GM19043 (cell line): ENCODE data around the gene KLHL29.

ENCODE experiments used
- ATAC-seq: cut with Tn5 transposase; IDR thresholded peaks from one replicate; pipeline ENCODE4 v1.9.1; 2021; ENCODE audit warnings: low read depth; ENCODE audit not compliant: unreplicated experiment

Gene KLHL29

DNA sequence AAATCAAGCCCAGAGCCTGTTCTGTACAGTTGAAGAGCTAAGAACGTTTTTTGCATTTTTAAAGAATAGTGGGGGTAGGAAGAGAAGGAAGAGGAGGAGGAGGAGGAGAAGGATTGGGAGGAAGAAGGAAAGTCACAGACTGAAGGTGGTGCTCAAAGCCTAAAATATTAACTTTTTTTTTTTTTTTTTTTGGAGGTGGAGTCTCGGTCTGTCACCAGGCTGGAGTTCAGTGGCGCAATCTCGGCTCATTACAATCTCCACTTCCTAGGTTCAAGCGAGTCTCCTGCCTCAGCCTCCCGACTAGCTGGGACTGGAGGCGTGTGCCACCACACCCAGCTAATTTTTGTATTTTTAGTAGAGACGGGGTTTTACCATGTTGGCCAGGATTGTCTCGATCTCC lies 18.3 kb upstream of the KLHL29 start:
- ATAC-seq: no peak

DNA sequence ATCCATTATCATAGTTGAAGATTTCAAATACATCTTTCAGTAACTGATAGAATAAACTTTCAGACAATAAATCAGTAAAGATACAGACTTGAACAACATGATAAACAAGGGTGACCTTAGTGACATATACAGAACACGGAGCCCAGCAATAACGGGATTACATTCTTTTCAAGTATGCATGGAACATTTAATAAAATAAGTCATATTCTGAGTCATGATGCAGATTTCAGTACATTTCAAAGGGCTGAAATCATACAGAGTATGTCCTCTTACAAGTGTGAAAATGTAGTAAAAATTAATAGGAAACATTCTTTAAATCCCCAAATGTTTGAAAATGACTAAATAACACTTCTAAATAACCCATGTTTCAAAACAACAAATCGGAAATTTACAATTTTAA lies 17.2 kb upstream of the KLHL29 start:
- no peak for ATAC-seq

DNA sequence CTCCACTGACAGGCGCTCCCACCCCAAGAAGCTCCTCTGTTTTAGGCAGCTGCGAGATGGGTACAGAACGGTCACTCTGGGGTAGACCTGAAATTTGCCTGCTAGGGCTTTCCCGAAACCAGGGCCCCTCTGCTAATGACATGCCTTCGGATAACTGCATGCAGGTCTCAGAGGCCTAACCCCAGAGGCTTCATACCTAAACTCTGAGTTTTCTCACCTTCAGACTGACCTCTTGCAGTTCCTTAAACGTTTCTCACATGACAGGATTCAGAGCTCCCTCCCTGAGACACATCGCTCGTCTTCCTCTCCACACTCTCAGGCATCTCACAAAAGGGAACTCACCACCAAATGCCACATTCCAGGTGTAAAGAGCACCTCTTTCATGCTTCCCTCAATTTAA lies 11.3 kb upstream of the KLHL29 start:
- no peak for ATAC-seq

DNA sequence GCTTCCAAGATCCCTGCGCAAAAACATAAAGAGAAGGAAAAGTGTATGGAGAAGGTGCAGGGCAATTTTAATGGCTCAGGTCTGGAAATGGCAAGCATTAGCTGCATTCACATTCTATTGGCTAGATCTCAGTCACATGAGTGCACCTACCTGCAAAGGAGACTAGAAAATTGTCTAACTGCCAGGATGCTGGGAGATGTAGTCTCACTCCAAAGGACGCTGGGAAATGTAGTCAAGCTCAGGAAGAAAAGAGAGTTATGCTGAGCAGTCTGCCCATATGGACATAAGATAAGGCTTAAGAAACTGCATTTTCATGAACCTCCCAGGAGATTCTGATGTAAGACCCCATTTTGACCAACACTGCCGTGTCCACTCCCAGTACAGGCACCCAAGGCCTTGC lies 9.5 kb upstream of the KLHL29 start:
- no peak for ATAC-seq

DNA sequence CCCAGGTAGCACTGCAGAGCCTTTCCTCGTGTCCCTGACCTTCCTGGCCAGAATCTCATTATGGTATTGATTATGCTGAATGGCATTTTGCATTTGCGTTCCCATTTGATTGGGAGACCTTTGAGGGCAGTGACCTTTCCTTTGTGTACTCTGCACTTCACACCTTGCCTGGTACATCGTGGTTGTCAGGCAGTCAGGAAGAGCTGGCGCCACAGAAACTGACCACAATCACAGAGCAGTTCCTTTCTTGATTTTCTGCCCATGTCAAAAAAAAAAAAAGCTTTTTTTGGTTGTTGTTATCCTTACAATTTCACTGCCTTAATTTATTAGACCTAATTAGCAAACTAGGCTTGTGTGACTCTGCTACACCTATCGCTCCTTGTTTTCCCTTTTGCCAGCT lies 8.9 kb upstream of the KLHL29 start:
- no peak for ATAC-seq

DNA sequence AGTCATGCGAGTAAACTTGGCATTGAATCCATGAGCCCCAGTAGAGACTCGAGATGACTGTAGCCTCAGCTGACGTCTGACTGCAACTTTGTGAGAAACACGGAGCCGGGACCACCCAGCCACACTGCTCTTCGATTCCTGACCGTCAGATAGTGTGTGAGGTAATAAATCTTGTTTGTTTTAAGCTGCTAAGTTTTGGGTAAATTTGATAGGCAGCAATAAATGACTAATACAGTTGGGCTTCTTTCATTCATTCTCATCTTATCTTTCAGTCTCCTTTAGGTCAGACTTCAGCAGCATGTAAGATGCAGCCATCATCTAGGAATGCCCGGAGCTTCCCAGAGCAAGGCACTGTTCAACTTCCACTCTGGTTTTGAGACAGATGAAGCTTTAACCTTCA lies 8.0 kb upstream of the KLHL29 start:
- no peak for ATAC-seq

DNA sequence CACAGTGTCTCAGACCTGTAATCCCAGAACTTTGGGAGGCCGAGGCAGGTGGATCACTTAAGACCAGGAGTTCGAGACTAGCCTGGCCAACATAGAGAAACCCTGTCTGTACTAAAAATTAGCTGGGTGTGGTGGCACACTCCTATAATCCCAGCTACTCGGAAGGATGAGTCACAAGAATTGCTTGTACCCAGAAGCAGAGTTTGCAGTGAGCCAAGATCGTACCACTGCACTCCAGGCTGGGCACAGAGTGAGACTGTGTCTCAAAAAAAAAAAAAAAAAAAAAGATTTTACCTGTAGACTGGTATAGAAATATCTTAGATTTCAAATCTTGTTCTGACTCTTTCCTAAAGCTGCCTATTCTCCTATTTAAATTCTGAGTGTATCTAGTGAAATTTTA lies 7.2 kb upstream of the KLHL29 start:
- ATAC-seq: no peak

DNA sequence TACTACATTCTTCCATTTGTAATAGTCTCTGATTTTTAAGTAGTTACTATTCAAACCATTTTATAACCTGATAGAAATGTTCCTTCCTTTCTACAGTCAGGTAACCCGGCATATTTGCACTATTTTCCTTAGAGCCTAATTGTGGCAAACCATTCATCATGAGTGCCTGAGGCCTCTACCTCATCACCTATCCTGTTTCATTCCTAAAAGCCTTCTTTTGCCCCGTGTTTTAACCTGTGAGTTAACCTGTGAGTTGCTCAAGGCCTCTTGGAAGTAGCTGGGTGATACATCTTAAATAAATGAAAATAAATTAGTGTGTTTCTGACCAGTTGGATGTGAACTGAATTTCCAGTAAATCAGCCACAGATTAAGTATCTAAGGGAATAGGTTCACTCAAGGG lies 6.5 kb upstream of the KLHL29 start:
- no peak for ATAC-seq

DNA sequence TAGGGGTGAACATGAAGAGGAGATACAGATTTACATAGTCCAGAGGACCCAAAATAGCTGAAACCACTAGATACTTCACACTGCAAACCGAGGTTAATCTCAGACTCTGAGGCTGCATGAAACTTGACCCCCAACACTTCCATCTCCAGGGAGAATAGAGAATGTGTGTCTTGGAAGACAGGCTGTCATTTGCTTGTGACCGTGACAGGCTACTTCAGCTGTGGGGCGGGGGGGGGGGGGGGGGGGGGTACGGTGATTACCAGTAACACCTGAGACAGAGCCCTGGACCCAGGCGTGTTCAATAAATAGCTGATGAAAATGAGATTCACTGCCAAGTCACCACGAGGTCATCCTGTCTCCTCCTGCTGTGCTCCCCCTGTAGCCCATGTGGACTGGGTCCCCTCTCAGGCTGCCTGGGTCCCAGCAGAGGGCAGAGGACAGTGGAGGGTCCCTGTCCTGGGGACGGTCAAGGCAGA lies 5.7 kb upstream of the KLHL29 start:
- peak; percentile 65 for ATAC-seq

DNA sequence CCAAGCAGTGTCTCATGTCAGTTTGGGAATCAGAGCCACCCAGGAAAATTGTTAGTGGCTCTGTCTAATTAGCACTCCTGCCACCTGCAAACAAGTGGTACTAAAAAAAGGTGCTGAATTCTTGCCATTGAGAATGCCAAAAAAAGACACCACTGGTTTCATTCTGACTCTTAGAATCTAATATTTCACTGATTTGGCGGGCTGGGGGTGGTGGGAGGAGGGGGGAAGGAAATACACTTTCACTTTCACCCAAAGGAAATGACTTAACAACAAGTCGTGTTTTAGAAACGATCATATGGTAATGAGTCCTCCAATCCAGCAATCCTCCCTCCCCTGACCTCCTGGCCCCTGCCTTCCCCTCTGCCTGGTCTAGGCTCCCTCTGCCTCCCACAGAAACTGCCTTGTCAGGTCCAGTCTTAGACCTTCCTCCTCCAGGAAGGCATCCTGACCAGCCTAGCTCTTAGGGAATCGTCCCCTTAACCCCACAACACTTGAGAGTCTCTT lies 4.4 kb upstream of the KLHL29 start:
- peak; percentile 30 for ATAC-seq

DNA sequence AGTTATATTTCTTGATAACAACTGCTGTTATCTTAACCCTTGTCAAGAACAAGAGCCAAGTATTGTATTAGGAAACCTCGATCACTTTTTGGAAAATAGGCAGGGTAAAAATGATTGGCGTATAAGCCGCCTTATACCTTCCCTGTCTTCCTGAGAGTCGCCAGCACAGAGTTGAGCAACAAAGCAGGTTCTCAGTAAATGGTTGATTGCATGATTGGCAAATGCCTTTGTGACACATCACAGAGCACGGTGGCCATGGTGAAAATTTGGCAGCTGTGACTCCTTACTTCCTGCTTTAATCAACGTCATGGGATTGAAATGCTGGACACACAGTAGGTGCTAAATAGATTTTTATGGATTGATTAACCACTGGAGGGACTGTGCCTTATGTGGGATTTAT lies 3.9 kb upstream of the KLHL29 start:
- ATAC-seq: no peak

DNA sequence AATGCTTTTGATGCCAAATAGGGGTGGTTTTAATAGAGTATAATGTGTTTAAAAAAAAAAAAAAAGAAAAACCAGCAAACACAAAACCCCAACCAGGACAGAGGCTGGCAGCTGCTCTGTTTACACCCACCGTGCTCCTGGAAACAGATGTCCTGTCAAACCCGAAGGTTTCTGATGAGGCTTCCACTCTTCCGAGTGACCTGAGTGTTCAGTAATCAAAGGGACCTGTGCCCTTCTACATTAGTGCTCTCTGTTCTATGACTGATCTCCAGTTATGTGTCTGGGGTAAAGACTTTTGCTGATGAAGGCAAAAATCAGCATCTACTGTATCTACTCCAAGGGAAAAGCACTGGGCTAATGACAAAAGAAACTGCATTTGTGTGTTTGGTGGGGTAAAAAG lies 3.5 kb upstream of the KLHL29 start:
- ATAC-seq: no peak

DNA sequence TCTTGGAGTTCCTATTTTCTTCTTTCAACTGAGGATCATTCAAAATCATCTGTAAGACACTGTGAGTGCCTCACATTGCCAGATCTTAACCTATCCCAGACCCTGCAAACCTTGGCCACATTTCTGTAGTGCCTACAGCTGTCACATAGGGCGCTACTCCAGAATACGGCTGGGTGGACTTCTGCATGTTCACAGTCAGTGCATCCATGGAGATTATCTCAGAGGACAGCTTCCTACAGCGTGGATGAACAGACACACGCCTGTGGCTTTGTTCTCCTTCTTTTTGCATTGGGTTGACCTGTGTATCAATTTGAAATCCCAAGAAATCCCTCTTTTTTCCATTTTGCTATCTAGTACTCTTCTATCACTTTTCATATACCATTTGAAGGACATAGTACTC lies 1.9 kb upstream of the KLHL29 start:
- ATAC-seq: no peak

DNA sequence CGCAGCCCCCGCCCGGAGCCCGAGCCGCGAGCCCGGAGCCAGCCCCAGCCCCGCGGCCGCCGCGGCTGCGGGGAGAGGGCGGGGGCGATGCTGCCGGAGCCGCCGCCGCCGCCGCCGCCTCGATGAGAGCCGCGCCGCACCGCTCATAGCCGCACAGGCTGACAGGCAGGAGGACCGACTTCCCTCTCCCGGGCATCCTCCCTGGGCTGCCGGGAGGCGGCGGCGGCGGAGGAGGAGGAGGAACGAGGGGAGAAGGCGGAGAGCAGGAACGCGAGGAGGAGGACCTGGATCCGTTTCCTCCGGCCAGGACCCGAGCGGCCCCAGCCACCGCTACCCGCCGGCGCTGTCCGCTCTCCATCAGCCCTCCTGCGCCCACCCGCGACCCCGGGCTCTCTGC lies 370 bp downstream of the KLHL29 start:
- peak; percentile 17 for ATAC-seq

DNA sequence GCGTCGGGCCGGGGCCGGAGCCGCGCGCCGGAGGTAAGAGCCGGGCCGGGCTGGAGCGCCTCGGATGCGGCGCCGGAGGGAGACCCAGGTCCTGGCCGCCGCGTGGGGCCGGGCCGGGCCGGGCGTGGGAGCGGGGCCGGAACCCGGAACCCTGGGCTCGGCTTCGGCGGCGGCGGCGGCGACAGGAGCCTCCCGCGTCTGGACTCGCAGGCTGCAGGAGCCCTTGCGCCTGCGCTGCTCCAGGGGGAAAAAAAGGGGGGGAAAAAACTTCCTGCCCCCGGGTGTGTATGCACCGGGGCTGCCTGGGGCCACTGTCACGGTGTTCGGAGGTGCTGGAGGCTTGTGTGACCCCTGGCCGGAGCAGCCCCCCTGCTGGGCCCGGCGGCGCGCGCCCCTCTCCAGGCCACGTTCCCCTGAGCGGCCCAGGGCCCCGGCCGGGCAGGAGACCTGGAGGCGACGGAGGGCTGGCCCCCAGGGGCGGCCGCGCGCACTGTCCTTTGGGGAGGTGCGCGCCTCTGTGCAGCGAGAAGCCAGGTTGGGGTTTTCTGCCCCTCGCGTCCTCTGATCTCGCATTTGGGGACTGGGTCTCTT lies 864 bp downstream of the KLHL29 start:
- peak; percentile 17 for ATAC-seq

DNA sequence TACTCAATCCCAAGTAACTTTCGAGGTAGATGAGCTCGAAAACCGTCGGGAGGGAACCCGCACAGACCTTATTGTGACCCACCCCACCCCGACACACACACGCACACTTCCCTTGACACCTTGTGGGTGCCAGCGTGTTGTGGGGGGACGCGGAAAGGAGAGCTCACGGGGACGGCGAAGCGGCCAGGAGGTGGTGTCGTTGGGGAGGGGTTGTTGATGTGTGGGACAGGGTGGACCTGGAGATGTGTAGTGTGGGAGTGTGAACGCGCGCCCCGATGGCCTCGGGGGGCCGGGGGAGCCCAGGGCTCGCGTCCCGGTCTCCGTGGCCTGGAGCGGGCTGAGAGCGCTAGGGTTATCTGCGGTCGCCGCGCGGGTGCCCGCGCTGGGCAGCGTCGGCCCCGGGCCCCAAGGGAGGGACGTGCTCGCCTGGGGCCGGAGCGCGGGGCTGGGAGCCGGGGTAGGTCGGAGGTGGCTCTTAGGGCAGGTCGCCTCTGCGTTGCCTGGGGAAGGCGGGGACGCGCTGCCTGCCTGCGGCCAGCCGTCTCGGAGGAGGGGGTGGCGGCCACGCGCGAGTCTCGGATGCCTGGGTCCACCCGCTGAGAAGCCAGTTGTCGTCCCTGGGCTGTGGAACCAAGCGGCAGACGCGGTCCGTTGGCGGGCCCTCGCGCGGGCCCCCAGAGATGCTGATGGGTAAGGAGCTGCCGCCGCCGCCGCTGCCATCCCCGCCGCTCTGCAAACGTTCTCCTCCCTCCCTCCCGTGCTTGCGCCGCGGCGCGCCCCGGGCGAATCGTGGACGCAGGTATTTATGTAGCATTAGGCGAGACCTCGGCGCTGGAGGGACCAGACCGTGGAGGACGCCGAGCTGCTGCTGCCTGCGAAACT lies 1.6 kb downstream of the KLHL29 start:
- no peak for ATAC-seq

DNA sequence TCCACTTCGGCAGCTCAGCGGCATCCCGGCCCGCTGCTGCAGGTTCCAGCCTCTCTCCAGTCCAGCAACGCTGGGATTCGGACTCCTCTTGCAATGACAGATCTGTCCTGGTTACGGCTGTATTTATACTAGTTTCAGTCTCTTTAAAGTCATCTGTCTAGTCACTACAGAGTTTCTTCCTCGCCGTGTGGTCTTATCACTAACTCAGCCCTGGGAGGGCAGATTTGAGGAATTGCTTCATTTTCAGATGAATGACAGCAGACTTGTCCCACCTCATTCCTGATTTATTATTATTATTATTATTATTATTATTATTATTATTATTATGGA lies 2.2 kb downstream of the KLHL29 start:
- no peak for ATAC-seq

DNA sequence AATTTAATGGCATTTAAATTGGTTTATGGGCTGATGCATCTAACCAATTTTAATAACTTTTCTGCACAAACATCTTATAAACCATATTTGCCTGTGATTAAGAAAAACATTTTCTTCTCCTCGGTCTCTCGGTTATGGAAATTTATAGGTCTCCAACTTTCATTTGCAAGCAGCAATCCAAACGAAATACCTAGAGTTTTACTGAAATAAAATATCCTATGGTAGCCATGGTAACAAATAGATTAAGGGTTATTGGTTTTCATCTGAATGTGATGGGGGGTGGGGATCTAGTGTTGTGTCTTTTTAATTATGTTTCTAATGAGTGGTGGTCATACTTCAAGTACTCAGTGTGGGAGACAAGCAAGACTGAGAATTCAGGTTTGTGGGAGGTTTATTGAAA lies 2.9 kb downstream of the KLHL29 start:
- no peak for ATAC-seq

DNA sequence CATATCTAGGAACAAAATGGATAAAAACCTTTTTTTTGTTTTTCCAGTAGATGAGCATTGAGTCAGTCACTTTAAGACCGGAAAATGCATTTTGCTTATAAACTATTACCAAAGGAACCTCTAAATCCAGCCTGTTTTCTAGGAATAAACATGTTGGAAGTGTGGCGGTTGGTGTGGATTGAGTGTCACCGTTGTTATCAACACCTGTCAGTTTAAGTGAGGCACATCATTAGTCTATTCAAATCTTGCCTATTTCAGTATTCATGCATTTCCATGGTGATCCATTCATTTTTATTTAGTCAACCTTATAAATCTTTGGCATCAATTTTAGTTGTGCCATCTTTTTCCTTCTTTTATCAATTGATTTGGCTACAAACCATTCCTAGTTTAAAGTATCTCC lies 3.3 kb downstream of the KLHL29 start:
- no peak for ATAC-seq

DNA sequence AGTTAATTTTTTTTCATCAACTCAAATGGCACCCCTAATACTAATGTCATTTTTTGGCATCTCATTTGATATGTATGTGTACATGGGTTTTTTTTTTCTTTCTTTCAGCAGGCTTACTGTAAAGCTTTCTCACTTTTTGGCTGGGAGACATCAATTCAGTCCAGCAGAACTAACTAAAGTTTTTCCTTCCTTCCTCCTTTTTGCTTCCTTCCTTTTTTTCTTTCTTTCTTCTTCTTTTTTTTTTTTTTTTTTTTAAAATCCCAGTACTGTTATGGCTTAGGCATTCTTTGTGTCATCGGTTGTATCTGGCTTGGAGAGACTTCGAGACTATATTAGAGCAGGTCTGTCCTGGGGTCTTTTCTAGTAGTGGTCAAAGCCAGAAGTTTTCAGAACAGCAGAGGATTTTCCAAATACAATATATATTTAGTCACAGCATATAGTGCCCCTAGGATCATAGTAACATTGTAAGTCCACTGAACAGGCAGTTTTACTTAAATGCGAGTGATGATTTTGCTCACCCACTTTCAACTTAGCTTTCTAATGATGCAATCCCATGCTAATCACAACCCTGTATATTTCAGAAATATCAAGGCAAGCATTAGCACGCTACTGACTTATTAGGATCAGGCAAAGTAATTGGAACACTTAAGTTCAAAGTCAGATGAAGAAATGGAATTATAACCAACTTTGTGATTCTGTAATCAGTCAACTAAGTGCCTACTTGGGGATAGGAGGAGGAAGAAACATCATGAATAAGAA lies 4.0 kb downstream of the KLHL29 start:
- ATAC-seq: no peak

DNA sequence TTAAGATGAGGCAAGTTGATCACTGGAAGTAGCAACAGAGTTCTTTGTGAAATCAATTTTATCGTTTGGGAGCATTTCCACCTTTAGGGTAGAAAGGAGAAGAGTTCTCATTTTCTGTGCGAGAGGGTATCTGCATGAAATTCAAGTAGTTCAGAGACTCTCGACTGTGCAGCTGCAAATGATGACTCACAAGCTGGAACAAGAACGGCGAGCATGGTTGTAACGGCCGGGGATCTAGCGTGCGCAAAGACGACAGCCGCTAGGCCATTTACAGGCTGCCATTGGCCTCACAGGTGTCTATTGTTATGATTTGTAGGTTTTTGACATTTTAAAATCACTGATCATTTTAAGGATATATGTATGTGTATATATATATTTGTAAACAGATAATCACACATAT lies 5.2 kb downstream of the KLHL29 start:
- ATAC-seq: no peak
